GM11168 (cell line): ENCODE results near the gene IQUB.
"Not testable (repeated sequence)": the region's sequence is repeated elsewhere in the genome, so short reads cannot be mapped to it uniquely, and the experiment has no call there.

Source experiments
- in situ Hi-C: fragments of 300-500 bp; cut with MboI; formaldehyde crosslinking; loops from one replicate; pipeline ENCODE4 v1.12.0; 2022; ENCODE audit warnings: low sequenced_read_pairs; ENCODE audit not compliant: unreplicated experiment

The IQUB gene

DNA sequence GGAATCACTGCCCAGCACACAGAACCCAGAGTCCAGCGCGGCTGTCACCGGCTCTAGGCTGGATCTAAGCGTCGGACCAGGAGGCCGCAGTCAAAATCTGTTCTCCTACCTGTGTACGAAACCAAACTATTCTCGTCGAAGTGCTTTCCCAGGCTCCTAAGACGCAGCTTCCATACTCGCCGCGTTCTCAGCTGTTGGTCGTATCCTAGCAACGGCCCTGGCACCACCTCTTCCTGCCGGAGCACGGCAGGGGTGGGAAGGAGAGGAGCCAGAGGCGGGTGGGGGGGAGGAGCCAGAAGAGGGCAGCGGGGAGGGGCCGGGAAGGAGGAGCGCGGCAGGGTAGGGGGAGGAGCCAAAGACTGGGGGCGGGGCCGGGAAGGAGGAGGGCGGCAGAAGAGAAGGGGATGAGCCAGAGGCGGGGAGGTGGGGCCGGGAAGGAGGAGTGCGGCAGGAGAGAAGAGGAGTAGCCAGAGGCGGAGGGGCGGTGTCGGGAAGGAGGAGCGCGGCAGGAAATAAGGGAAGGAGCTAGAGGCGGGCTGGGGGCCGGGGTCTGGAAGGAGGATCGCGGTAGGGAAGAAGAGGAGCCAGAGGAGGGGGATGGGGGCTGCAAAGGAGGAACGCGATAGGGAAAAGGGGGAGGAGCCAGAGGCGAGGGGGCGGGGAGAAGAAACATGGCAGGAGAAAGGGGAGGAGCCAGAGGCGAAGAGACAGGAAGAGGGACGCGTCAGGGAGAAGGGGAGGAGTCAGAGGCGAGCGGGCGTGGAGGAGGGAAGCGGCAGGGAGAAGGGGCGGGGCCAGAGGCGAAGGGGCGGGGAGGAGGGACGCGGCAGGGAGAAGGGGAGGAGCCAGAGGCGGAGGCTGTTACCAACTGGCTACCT is at the start of gene IQUB:
Gene IQUB, minus strand, starts transcription at position 213 of the 878 bp plus-strand sequence. CDS start 22,255 bp downstream, outside the sequence.
- in situ Hi-C loops = no loop called here

DNA sequence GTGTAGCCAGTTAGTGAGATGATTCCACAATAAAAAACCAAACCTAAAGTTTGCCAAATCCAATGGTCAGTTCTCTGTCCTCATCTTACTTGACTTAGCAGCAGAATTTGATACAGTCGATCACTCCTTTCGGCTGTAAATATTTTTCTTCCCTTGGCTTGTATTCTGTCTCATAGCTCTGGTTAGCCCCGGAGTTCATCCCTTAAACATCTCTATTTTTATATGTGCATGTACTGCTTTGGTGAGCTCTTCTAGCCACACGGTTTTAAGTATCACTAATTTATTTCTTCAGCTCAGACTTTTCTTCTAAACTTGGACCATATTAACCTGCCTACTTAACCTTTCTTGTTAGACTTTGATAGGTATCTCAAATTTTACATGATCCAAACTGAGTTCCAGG is 49.4 kb upstream of the IQUB start:
- in situ Hi-C loops = no loop called here

DNA sequence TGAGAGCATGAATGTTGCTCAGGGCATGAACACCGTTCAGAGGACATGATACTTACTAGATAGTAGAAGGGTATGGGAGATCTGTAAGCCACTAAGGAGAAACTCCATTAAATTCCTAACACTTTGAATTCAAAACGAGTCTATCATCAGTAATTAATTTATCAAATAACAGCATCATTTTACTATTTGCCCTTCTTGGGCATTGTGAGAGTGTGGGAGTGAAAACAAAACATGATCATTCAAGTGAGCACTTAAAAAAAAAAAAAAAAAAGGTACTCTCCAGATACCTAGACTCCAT is 46.7 kb upstream of the IQUB start:
- in situ Hi-C loops = no loop called here

DNA sequence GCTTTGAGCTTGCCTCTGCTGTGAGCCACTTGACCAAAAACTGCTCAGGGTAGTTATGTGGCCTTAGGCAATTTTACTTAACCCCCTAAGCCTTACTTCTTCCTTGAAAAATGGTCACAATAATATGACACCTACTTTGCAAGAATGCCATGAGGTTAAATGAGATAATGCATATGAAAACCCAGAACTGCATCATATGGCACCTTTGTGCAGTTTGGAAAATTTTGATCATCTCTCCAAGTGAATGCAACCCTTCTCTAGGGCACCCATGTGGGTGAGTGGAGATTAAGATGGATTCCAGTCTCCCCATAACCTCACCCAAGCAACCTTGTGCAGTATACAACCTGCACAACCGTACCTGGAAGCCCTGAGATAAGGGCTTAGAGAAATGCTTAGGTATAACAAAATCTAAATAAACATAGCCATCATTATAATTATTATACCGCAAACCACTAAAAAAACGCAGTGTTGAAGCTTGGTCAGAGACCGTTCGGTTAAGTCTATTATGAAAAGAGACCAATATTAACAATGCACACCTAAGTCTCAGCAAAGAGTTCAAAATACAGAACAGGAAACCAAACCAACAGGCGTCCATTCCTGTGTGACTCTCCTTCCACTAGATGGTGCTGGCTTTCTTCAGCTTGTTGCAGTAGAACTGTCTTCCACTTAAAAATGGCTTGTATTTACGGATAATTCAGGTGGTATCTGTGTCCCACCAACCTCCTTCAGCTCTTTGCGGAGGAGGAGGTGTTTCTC is 46.2 kb upstream of the IQUB start:
- in situ Hi-C loops = no loop called here

DNA sequence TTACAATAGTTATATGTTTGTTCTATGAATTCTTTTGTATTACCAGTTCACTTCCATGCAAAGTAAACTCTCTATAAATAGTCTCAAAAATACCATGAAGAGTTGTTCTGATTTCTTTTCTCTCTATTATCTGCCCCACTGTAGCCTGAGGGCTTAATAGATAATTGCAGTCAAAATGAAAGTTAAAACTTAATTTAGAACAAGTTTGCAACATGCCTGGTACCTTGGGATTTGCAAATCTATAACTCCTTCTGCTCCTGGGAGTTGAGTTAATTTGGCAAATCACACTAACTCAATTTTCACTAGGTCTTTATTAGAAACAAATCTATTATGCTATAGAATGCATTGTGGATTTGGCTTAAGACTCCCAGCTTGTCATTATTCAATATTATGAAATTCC is 45.0 kb upstream of the IQUB start:
- in situ Hi-C loops = no loop called here

DNA sequence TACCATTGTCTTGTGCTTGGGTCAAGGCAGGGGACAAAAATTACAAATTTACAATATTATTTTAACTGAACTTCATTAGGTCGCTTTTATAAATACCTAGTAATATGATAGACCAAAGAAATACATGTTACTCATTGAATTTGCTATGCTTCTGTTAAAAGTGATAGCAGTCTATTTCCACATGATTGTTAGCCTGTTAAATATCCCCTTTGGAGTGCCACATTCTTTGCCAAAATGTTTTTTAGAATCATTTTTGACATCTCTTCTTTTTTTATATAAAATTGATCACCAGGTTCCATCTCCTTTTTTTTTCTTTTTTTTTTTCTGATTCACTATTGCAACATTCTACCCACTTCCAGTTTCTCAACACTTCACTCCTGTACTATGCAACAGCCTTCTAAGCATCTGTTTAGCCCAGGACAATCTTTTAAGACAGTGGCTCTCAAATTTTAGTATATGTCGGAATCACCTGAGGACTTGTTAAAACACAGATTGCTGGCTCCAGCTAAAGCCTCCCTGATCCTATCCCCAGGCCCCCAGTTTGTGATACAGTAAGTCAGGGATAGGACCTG is 39.6 kb upstream of the IQUB start:
- in situ Hi-C loops = no loop called here

DNA sequence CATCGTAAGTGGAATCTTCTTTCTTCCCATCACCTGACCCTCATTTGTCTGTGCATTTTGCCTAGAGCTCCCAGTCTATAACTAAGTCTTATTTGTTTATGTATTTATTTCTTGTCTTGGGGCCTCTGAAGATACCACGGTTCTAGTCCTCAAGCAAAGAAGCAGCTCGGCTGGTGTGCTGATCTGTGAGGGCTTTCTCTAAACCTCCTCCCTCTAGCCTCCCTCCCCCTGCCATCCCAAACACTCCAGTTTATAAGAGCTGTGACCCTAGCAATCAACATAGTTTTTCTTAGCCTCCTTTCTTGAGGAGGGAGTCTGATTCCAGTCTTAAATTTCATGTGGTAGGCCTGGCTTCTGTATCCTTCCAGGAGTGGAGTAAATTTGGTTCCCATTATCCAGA is 38.9 kb upstream of the IQUB start:
- in situ Hi-C loops = no loop called here

DNA sequence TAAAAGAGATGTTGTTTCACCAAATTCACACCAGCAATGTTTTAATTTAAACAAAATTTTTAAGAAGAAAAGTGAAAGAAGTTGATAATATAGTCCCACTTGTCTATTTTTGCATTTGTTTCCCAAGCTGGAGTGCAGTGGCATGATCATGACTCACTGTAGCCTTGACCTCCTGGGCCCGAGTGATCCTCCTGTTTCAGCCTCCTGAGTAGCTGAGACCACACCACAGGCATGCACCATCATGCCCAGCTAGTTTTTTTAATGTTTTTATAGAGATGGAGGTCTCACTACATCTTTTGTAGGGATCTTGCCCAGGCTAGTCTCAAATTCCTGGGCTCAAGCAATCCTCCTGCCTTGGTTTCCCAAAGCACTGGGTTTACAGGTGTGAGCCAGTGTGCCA is 37.3 kb upstream of the IQUB start:
- in situ Hi-C loops = no loop called here

DNA sequence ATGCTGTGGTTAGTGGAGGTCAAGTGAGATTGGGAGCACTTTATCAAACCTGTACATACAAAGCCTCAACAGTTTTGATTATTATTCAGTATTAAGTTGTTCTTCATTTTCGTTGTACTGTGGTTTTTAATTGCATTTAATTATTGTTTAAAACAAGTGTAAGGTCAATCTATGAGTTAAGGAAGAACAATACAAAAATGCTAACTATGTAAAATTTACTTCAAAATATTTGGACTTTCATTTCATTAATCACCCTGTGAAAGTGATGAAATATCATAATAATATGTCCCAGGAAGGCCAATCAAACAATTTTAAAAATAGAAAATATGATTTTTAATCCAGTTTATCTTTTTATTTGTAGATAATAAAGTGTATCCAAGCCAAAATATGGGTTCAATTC is 36.8 kb upstream of the IQUB start:
- in situ Hi-C loops = no loop called here

DNA sequence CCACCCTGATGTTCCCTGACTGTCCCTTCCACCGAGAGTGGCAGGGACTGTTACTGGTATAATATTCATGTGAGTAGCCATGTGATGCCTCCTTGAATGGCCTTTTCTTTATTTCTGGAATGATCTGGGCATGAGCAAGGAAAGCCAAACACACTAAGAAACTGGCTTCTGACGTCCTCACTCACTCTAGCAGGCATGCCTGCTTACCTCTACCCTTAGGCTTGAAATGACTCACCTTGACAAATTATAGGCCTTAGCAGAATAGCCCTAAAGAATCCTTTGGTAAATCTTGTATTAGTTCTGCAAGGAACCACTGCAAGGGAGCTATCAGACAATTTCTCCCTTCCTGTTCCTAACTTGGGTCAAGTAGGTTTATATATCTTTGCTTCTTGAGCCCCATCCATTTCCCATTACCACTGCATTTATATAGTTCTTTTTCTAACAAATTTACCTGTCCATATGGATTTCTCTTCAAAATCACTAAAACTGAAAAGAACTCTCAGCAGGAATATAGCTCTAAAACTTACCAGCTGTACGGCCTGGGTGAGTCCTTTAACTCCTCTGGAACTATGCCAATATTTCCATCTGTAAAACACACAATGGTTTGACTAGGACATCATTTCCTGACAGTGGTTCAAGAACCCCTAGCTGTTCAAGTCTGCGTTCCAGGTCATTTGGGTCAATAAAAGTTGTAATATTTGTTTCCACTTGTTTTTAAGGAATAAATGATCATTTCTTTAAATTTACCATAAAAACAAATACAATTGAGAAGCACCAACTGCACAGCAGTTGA is 36.2 kb upstream of the IQUB start:
- in situ Hi-C loops = no loop called here

DNA sequence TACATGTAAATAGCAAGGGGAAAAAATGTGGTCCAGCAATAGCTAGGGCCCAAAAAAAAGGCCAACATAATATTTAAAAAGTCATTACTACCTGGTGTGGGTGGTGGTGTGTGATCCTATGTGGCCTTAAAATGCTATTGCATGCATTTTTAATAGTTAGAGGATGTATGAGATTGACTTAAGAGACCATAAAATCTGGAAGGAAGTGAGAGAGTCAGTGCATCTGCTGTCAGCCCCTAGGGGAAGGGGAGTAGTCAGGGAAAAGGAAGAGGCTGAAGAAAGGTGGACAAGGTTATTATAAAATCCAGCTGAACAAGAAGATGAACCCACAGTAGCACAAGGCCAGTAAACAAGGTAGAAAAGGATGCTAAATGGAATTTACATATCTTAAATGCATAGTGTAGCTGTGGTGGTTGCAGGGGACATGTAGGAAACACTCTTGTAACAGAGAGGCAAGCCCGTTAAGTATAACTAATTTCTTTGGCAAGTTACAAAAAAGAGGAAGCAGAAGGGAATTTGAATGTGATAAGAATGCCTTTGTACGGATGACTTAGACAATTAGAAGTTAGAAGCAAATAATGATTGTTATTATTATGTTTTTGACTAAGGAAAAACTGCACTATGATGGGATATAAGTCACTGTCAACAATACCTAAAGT is 35.1 kb upstream of the IQUB start:
- in situ Hi-C loops = no loop called here

DNA sequence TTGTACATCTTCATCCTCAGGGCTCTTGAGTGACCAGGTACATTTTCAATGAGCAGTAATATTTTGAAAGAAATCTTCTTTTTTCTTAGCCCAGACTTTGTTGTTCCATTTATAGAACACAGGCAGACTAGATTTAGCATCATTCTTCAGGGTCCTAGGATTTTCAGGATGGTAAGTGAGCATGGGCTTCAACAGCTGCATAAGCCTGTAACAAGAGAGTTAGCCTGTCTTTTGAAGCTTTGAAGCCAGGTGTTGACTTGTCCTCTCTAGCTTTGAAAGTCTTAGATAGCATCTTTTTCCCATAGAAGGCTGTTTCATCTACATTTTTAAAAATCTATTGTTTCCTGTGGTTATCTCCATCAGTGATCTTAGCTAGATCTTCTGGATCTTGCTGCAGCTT is 27.7 kb upstream of the IQUB start:
- in situ Hi-C loops = no loop called here

DNA sequence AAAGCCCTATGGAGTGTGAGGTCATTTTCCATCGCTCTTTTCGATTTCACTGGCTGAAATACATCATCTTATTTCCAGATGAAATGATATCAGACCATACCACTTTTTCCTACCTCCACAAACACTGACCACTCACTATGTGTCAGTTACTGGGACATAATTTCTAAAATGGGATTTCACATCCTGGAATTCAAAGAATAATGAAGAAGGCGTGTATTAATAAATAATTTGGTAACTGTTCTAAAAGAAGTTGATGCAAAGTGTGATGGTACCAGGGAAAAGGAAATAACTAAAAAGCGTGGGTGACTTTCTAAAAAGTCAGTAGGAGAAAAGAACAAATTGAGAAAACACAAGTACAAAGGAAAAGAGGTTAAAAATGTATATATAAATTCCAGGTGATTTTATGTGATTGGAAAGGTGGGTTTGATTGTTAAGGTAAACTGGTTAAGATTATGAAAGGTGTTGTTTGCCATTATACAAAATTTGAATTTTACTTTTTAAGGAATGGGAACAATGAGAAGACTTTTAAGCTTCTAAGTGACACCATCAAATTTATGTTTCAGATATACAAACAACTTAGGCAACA is 24.0 kb upstream of the IQUB start:
- in situ Hi-C loops = no loop called here

DNA sequence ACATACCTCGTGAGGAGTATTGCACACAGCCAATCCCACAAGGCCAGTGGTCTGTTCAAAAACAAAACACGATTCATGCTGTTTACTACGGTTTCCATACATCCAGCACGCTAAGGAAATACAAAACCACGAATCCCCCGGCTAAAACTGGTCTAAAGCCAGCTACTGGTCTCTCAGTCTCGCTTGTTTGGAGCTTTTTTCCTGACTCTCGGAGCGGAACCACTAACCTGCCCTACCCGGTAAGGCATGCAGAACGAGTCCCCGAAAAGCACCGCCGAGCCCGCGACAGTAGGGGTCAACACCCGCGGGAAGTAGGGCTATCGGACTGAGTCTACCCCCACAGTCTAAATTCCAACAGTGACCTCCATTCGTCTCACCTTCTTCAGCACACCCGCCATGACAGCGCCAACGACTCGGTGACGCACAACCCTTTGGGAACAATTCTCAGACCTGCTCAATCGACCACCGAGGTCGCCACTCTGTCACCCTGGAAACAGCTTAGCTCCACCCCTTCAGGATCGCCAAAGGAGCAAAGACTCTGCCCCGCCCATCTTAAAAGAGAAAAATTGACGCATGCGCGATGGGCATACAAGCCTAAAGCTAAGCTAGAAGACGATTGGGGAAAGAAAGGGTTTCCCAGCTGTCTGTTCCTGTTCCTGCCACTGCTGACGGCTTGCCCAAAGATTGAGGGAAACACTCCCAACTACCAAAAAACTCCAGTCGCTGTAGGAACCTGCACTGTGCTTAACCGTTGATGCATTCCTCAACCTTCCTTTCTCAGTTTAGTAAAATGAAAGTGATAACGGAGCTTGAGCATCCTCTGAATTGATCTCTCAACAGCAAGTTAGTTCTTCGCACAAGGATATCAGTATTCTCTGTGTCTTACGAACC is 23.2 kb upstream of the IQUB start, which contains the start of gene NDUFA5:
Gene NDUFA5, minus strand, starts transcription at position 421 of the 891 bp plus-strand sequence. Its CDS starts 23 bp downstream, at position 398.
- in situ Hi-C loops = no loop called here

DNA sequence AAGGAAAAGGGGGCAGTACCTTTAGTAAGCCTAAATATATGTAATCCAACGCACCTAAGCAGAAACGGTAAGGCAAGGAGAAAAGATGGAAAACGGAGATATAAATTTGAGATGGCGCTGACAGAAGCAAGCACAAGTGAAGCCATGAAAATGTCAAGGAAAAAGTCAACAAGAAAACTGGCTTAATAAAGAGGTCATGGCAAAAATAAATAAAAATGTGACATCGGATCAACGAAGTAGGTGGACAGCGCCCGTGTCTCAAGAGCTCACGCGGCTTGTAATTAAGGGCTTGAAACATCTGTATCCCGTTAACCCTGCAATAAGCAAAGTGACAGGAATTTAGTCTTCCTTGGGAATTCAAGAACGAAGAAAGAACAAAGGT is 22.6 kb upstream of the IQUB start:
- in situ Hi-C loops = no loop called here

DNA sequence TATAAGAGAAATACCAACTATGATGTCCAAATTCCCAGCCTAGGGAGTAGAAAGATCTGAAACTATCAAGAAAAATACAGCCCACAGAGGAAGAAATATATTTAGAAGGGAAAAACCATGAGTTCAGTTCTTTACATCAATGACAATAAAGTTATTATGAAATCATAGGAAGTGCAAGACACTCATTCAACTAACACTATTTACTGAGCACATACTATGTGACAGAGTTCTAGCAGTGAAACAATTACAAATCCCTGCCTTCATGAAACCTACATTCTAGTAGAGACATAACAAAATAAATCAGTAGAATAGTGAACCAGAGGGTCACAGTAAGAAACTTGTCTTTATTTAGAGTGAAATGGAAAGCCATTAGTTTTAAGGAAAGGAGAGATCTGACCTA is 21.1 kb upstream of the IQUB start:
- in situ Hi-C loops = no loop called here

DNA sequence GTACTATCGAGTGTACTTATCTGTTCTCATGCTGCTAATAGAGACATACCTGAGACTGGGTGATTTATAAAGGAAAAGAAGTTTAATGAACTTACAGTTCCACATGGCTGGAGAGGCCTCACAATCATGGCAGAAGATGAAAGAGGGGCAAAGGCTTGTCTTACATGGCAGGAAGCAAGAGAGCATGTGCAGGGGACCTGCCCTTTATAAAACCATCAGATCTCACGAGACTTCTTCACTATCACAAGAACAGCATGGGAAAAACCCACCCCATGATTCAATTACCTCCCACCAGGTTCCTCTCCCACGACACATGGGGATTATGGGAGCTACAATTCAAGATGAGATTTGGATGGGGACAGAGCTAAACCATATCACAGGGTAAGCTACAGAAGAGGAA is 18.8 kb upstream of the IQUB start:
- in situ Hi-C loops = no loop called here

DNA sequence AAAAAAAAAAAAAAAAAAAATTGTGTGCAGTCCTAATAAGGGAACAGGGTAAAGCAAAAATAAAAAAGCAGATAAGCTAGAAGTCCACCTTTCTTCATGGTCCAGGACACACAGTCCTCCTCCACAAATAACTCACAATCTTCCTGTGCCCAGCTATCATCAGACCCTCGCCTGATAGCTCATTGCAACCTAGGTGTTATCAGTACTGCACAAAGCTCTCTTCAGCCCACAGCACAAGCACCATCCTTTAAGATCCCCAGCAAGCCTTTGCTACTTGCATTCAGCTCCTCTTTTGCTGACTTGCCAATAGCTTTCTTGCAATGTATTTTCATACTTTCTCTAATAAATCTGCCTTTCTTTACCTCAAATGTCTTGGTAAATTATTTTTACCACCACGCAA is 18.2 kb upstream of the IQUB start:
- in situ Hi-C loops = no loop called here

DNA sequence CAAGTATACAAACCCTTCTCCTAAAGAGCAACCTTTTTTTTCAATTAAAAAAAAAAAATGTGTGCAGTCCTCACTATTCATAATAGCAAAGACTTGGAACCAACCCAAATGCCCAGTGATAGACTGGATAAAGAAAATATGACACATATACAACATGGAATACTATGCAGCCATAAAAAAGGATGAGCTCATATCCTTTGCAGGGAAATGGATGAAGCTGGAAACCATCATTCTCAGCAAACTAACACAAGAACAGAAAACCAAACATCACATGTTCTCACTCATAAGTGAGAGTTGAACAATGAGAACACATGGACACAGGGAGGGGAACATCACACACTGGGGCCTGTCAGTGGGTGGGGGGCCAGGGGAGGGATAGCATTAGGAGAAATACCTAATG is 17.7 kb upstream of the IQUB start:
- in situ Hi-C loops = not testable (repeated sequence)
